Transverse colon (tissue), 4 donors: ENCODE measurements around the gene WASF2.
"Not testable (repeated sequence)": the region's sequence is repeated elsewhere in the genome, so short reads cannot be mapped to it uniquely, and the experiment has no call there.

Experiments used
- CTCF ChIP-seq, 5 experiments: fragments of 200-600 bp in 3 of 5; fragments of 450-650 bp in 2 of 5; sonication (generic) in 3 of 5; IDR thresholded peaks; 1 replicate in 2 of 5; 2 replicates in 3 of 5; pipeline ENCODE4 v1.5.1; 2016 to 2017; ENCODE audit warnings: antibody characterized with exemption in 5 of 5, inconsistent platforms in 3 of 5, mild to moderate bottlenecking in 2 of 5, moderate library complexity in 1 of 5
- EP300 ChIP-seq: sonication (generic); formaldehyde crosslinking; IDR thresholded peaks from one replicate; pipeline ENCODE4 v1.6.1; 2017; ENCODE audit warnings: antibody characterized with exemption, low read depth
- POLR2A ChIP-seq: fragments of 450-650 bp; IDR thresholded peaks from one replicate; pipeline ENCODE4 v1.6.1; 2016; ENCODE audit warnings: antibody characterized with exemption, mild to moderate bottlenecking, moderate library complexity
- POLR2AphosphoS5 ChIP-seq, 3 donors: sonication (generic); formaldehyde crosslinking; IDR thresholded peaks; one replicate each; pipeline ENCODE4 v1.6.1; 2016; ENCODE audit warnings: antibody characterized with exemption in 3 of 3

GRCh38 chr1:27538305-27538676 is 48.3 kb upstream of the WASF2 start:
- not testable (repeated sequence) for TF ChIP-seq CTCF (IDR thresholded peaks at IDR 0.05); EP300; POLR2AphosphoS5 (IDR thresholded peaks at IDR 0.05); POLR2A
